Myocyte (in vitro differentiated cells): ENCODE results near the gene ZC3H4. TPM values are rescaled to one million over a fixed set of nuclear protein-coding genes. Genes with fewer than 3 reads are reported as not detected.

Source experiments
- DNase-seq: peaks from one replicate; pipeline ENCODE4 v3.0.0-alpha.2; 2012; ENCODE audit warnings: low read depth
- total RNA-seq: library from RNA; depleted of rRNA; stranded (reverse); fragments of >200 nt; gene quantifications from 2 replicates; pipeline ENCODE4 v1.2.3, GENCODE V29; 2014

ZC3H4 gene
- total RNA-seq, 1 donor from 2014 or later, result 10.1 TPM

DNA sequence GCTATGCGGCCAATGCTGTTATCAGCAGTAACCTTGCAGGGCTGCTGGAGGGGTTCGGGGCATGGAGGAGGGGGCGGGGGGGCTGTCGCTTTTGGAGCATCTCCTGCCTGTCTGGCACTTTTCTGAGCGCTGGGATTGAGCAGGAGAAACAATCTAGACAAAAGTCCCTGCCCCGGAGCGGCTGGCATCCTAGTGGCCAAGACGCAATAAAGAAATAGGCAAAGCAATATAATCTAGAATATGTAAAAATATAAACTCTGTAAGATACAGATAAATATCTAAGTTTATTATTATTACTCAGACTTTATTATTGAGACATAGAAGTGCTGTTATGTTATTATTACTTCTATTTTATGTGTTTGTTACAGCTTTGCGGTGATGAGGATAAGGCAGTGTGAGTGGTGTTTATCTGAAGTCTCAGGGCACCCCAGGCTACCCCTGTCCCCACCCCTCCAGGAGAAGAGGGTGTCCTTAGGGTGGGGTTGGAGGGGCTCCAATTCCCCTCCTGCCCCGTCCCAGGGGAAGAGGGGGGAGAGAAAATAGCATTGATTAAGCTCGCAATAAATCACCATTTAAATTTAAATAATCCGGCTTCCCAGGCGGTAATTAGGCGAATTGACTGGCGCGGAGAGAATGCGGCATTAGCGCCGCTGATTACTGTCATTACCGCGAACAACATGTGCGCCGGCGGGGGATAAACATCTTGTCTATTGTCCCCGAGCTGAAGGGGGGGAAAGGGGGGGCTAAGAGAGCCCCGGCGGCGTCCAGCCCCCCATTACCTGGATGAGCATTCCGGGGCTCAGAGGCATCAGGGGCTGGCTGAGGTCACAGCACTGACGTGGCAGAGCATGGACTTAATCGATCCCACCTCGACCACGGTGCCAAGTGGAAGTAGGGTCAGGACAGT lies 90.8 kb downstream of the ZC3H4 start:
- DNase-seq, result no peak

DNA sequence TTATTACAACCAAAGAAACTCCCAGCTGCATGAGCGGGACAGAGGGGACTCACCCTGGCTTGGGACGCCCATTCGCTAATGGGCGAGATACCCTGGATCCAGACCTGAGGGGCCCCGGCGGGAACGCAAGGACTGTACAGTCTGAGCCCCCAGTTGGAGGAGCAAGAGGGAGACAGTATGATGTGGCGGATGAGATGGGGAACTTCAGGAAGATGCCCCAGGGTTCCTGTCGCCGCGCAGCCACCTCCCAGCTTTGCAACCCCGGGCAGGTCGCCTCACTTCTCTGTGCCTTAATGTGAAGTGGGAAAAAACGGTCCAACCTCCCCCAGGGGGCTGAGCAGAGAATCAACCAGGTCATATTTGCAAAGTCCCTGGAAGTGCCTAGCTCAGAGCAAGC lies 91.4 kb downstream of the ZC3H4 start:
- DNase-seq, result no peak

DNA sequence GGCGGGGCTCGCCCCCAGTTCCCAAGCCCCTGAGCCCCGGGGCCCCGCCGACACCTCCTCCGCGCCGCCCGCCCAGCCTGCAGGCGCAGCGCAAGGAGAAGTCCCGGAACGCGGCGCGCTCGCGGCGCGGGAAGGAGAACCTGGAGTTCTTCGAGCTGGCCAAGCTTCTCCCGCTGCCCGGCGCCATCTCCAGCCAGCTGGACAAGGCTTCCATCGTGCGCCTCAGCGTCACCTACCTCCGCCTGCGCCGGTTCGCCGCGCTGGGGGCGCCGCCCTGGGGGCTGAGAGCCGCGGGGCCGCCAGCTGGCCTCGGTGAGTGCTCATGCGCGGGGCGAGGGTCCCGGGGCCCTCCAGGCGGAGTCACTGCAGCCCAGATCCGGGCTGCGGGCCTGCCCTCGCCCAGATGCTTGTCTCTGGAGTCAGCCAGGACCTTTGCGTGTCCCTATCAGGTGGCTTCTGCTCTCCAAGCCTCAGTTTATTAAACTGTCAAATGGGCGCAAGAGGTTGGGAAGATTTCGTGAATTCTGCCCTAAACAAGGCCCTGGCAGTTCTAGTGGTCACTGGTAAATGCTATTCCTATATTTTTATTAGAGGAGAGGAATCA lies 91.9 kb downstream of the ZC3H4 start:
- DNase-seq, result no peak

DNA sequence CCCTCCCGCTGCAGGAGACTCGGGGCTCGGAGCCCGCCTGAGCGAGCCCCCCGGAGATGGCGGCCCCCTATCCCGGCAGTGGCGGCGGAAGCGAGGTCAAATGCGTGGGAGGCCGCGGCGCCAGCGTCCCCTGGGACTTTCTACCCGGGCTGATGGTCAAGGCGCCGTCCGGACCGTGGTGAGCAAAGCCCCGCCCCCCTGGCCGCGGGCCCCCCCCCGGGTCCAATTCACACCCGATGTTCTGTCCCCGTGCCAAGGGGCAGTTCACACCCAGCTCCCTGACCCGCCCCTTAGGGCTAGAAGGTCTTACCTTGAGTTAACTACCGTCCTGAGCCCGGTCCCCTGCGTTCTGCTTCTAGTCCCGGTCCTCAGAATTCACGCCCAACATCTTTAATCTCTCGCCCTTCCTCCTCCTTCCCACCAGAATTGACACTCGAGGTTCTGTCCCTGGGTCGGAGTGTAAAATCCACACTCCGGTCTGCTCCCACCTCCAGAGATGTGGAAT lies 92.5 kb downstream of the ZC3H4 start:
- DNase-seq, result no peak

DNA sequence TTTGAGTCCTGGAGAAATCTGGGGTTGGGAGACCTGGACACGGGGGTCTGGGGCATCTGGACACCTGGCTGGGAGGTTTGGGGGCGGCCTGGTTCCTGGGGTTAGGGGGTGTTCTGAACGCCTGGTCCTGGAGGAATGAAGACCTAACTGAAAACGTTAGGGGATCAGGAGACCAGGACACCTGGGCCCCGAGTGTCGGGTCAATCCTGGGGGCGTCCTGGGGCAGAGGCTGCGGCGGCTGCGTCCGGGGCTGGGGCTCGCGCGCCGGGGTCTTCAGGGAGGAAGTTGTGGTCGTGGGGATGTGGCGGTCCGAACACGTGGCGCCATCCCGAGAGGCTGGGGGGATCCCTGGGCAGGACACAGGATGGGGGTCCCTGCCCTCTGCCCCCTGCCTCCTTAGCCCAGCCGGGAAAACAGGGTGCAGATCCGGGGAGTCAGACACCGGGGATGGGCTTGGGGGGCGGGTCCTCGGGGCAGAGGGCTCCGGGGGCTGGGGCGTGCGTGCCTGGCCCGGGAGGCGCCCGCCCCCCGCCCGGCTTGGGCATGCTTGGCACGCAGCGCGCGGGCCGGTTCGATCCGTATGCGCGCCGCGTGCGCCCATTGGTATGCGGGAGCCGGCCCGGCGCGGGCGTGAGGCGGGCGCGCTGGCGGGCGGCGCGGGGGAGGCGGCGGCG lies 93.3 kb downstream of the ZC3H4 start:
- DNase-seq, result no peak

DNA sequence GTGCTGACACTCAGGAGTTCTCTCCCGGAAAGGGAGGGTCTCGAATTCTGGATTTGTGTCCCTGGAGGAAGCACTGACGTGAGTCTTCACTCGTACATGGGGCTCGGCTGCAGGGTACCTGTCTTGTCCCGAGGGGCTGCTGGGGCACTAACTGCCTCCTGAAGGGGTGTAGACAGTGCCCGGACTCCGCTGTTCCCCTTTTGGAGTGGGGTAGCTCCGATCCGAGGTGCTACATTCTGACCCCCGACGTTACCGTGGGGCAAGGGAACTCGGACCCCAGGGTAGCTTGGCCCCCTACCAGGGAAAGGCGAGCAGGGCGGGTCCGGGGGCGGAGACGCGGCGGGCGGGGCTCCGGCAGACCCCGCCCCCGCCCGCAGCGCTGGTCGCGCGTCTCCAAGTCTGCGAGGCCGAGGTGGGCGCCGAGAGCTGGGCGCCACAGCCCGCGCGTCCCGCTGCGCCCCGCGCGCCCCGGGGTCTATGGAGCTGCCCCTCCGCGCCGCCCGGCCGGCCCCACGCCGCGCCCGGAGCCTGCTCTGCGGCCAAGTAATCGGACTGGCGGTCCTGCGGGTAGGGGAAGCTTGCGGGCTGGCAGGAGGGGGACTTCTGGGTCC lies 94.0 kb downstream of the ZC3H4 start, which contains the start of gene NPAS1:
Gene NPAS1, plus strand, starts transcription at position 407 of the 611 bp plus-strand sequence. CDS start 1,211 bp downstream, outside the sequence.
- no peak for DNase-seq

DNA sequence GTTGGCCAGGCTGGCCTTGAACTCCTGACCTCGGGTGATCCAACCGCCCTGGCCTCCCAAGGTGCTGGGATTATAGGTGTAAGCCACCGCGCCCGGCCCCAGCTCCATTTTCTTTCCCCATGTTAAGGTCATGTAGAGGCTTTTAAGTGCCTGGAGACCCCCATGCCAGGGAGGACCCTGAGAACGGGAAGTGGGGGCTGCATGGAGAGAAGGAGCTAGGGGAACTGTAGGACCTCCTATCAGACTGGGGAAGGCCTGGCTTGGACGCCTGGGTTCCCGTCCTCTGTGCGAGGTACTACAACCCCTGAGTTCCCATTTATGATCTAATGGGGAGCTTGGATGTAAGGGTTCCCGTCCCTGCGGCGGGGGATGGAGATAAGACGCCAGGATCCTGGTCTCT lies 94.7 kb downstream of the ZC3H4 start:
- DNase-seq, result no peak

Other genes with a start within 250 kb of the ZC3H4 start
- 1.7 and 2.0 TPM in 2 replicates for gene NPAS1, start 93.9 kb downstream of the ZC3H4 start, total RNA-seq
- 16.0 and 35.3 TPM in 2 replicates for gene TMEM160, start 65.2 kb downstream of the ZC3H4 start, total RNA-seq
- gene SAE1, start 17.1 kb upstream of the ZC3H4 start, total RNA-seq, result 144 and 177 TPM in 2 replicates
- gene BBC3, start 117.4 kb upstream of the ZC3H4 start, total RNA-seq, result 13.2 and 18.0 TPM in 2 replicates
- 5.9 and 6.9 TPM in 2 replicates for gene CCDC9, start 142.7 kb upstream of the ZC3H4 start, total RNA-seq
- gene INAFM1, start 161.1 kb upstream of the ZC3H4 start, total RNA-seq, result 1.8 and 1.9 TPM in 2 replicates
- not detected in 2 replicates for gene C5AR1, start 196.1 kb upstream of the ZC3H4 start, total RNA-seq
- gene C5AR2, start 218.4 kb upstream of the ZC3H4 start, total RNA-seq, result not detected in 2 replicates
- 9.9 and 14.4 TPM in 2 replicates for gene DHX34, start 235.5 kb upstream of the ZC3H4 start, total RNA-seq